Anterior cingulate cortex (tissue), 58 donors: ENCODE results near the gene NPTX1.

ENCODE experiments used
- DNase-seq, 58 donors: peaks; one replicate each; lab custom pipeline; 2025; lab: John Stamatoyannopoulos, UW

The NPTX1 gene

GRCh38 chr17:80504686-80505413 is 28.4 kb upstream of the NPTX1 start:
- DNase-seq = no peak

- no peak for DNase-seq
These were observed 27.5 kb upstream of the NPTX1 start for GRCh38 chr17:80503921-80504320.

- DNase-seq = no peak
These were observed 26.6 kb upstream of the NPTX1 start for GRCh38 chr17:80503031-80503430.

- no peak for DNase-seq
These were observed 26.1 kb upstream of the NPTX1 start for GRCh38 chr17:80502578-80502877.

GRCh38 chr17:80501741-80502577 is 25.6 kb upstream of the NPTX1 start:
- peak in 1 of 58 donors; percentile 43 for DNase-seq

GRCh38 chr17:80499961-80500665 is 23.7 kb upstream of the NPTX1 start:
- peak in 3 of 58 donors; percentile 7 to 17 (median 12) for DNase-seq

- no peak for DNase-seq
These were observed 23.2 kb upstream of the NPTX1 start for GRCh38 chr17:80499560-80499959.

- no peak for DNase-seq
These were observed 22.6 kb upstream of the NPTX1 start for GRCh38 chr17:80498920-80499410.

GRCh38 chr17:80498242-80498919 is 22.0 kb upstream of the NPTX1 start:
- peak in 1 of 58 donors; percentile 3 for DNase-seq

GRCh38 chr17:80497726-80498241 is 21.4 kb upstream of the NPTX1 start:
- no peak for DNase-seq

- no peak for DNase-seq
These were observed 18.1 kb upstream of the NPTX1 start for GRCh38 chr17:80494547-80494946.

GRCh38 chr17:80492343-80493136 is 16.1 kb upstream of the NPTX1 start:
- no peak for DNase-seq

GRCh38 chr17:80491478-80492342 is 15.3 kb upstream of the NPTX1 start:
- DNase-seq = no peak

- no peak for DNase-seq
These were observed 11.1 kb upstream of the NPTX1 start for GRCh38 chr17:80487511-80487910.

- DNase-seq = no peak
These were observed 10.3 kb upstream of the NPTX1 start for GRCh38 chr17:80486692-80487091.

- DNase-seq = no peak
These were observed 9.4 kb upstream of the NPTX1 start for GRCh38 chr17:80485846-80486245.

- no peak for DNase-seq
These were observed 6.3 kb upstream of the NPTX1 start for GRCh38 chr17:80482555-80483308.

GRCh38 chr17:80482058-80482318 is 5.6 kb upstream of the NPTX1 start:
- DNase-seq = no peak
